ENCODE measurements around the gene SNAPC2.

SNAPC2 gene

GRCh38 chr19:7874076-7874896 lies 45.9 kb upstream of the SNAPC2 start, which contains the start of gene PRR36:
TSS of gene PRR36 (minus strand) at chr19:7874390. CDS start at chr19:7873689, 701 bp downstream.
- DNase-seq (ENCODE audit: low read depth), result no peak
- TF ChIP-seq CTCF (conservative IDR thresholded peaks at IDR 0.05; ENCODE audit: control insufficient read depth, insufficient read depth, low read depth, low read length), result no peak
- H3K4me3 ChIP-seq (ENCODE audit: control insufficient read depth, low read depth, low read length), result no peak within 1 kb of the TSS

- DNase-seq (ENCODE audit: low read depth), result no peak
- no peak for TF ChIP-seq CTCF (conservative IDR thresholded peaks at IDR 0.05; ENCODE audit: control insufficient read depth, insufficient read depth, low read depth, low read length)
- no peak overlapping the region for H3K4me3 ChIP-seq (ENCODE audit: control insufficient read depth, low read depth, low read length)
These were observed 45.3 kb upstream of the SNAPC2 start for GRCh38 chr19:7874897-7875273.

- DNase-seq (ENCODE audit: low read depth), result no peak
- no peak overlapping the region for H3K4me3 ChIP-seq (ENCODE audit: control insufficient read depth, low read depth, low read length)
- no peak for TF ChIP-seq CTCF (conservative IDR thresholded peaks at IDR 0.05; ENCODE audit: control insufficient read depth, insufficient read depth, low read depth, low read length)
These were observed 42.8 kb upstream of the SNAPC2 start for GRCh38 chr19:7877249-7877836.

GRCh38 chr19:7879111-7879807 lies 40.9 kb upstream of the SNAPC2 start:
- no peak for DNase-seq (ENCODE audit: low read depth)
- H3K4me3 ChIP-seq (ENCODE audit: control insufficient read depth, low read depth, low read length), result no peak overlapping the region
- no peak for TF ChIP-seq CTCF (conservative IDR thresholded peaks at IDR 0.05; ENCODE audit: control insufficient read depth, insufficient read depth, low read depth, low read length)

GRCh38 chr19:7879836-7880235 lies 40.3 kb upstream of the SNAPC2 start:
- no peak for TF ChIP-seq CTCF (conservative IDR thresholded peaks at IDR 0.05; ENCODE audit: control insufficient read depth, insufficient read depth, low read depth, low read length)
- no peak overlapping the region for H3K4me3 ChIP-seq (ENCODE audit: control insufficient read depth, low read depth, low read length)
- no peak for DNase-seq (ENCODE audit: low read depth)

- no peak for DNase-seq (ENCODE audit: low read depth)
- no peak overlapping the region for H3K4me3 ChIP-seq (ENCODE audit: control insufficient read depth, low read depth, low read length)
- no peak for TF ChIP-seq CTCF (conservative IDR thresholded peaks at IDR 0.05; ENCODE audit: control insufficient read depth, insufficient read depth, low read depth, low read length)
These were observed 38.2 kb upstream of the SNAPC2 start for GRCh38 chr19:7881910-7882309.

Measured in fibroblast of mammary gland (primary cell).